ENCODE results near the gene CATSPER3. TPM values are rescaled to one million over a fixed set of nuclear protein-coding genes. Genes with fewer than 3 reads are reported as not detected.

Gene CATSPER3
- total RNA-seq, 1 experiment from 2014 or later: 1.9 TPM

Small RNAs within 50 kb of the gene (microRNA-seq; reads per million reads assigned to microRNA genes)
- gene MIR4461: not detected

Other genes starting within 250 kb of the CATSPER3 start
- 38.3 and 41.8 TPM in 2 replicates for gene CAMLG, start 229.4 kb upstream of the CATSPER3 start, total RNA-seq (2022)
- gene DDX46, start 209.1 kb upstream of the CATSPER3 start, total RNA-seq (2022): 57.7 and 77.0 TPM in 2 replicates
- 61.4 and 66.0 TPM in 2 replicates for gene C5orf24, start 121.9 kb upstream of the CATSPER3 start, total RNA-seq (2022)
- 57.0 and 66.0 TPM in 2 replicates for gene TXNDC15, start 93.5 kb upstream of the CATSPER3 start, total RNA-seq (2022)
- 27.3 and 34.5 TPM in 2 replicates for gene PCBD2, start 62.8 kb upstream of the CATSPER3 start, total RNA-seq (2022)
- gene PITX1, start 66.3 kb downstream of the CATSPER3 start, total RNA-seq (2022): 37.1 and 42.9 TPM in 2 replicates